Activated B cell treated with CpG ODN at 0.5 μM for 24 hours (primary cell): Measurements from ENCODE around the gene CTDP1. TPM values are rescaled to one million over a fixed set of nuclear protein-coding genes. Genes with fewer than 3 reads are reported as not detected.

Experiments used
- ATAC-seq: fragments of 200-7000 bp; cut with Tn5 transposase; one replicate; pipeline ENCODE4 v1.10.0; 2021; ENCODE audit warnings: low read depth, mild to moderate bottlenecking, moderate library complexity
- CTCF ChIA-PET: fragments of 350-600 bp; sonication (Branson Sonifier 250); formaldehyde crosslinking; loops from one replicate; lab custom pipeline; 2021; ENCODE audit warnings: antibody characterized with exemption; lab: Charles Lee
- POLR2A ChIA-PET: fragments of 350-600 bp; sonication (Branson Sonifier 250); formaldehyde crosslinking; loops from one replicate; lab custom pipeline; 2021; ENCODE audit warnings: antibody characterized with exemption; lab: Charles Lee
- DNase-seq: peaks from one replicate; pipeline ENCODE4 v3.0.0; 2022
- H3K27ac Mint-ChIP-seq: one replicate; pipeline ENCODE4 v1.8.0; 2020; ENCODE audit warnings: mixed read lengths
- H3K27me3 Mint-ChIP-seq: one replicate; pipeline ENCODE4 v1.8.0; 2021; ENCODE audit warnings: mixed read lengths
- H3K36me3 Mint-ChIP-seq: one replicate; pipeline ENCODE4 v1.8.0; 2021; ENCODE audit warnings: low read depth, mixed read lengths
- H3K4me1 Mint-ChIP-seq: one replicate; pipeline ENCODE4 v1.8.0; 2021; ENCODE audit warnings: mixed read lengths
- H3K4me3 Mint-ChIP-seq: one replicate; pipeline ENCODE4 v1.8.0; 2020; ENCODE audit warnings: mild to moderate bottlenecking, mixed read lengths
- H3K9me3 Mint-ChIP-seq: one replicate; pipeline ENCODE4 v1.8.0; 2020; ENCODE audit warnings: mixed read lengths
- CTCF ChIP-seq: fragments of 200-600 bp; IDR thresholded peaks from one replicate; pipeline ENCODE4 v1.8.0; 2022; ENCODE audit warnings: antibody characterized with exemption, mild to moderate bottlenecking
- intact Hi-C: fragments of 100-400 bp; cut with micrococcal nuclease; formaldehyde crosslinking; loops from one replicate; pipeline ENCODE4 v1.15.1; 2024
- total RNA-seq: library from RNA; stranded (reverse); gene quantifications from 2 replicates; pipeline ENCODE4 v1.2.3, GENCODE V29; 2022

Gene CTDP1
- total RNA-seq, 1 donor from 2014 or later = 33.8 TPM

GRCh38 chr18:79723628-79724027 is 44.0 kb downstream of the CTDP1 start:
- no peak for ATAC-seq
- POLR2A ChIA-PET = no interaction called here
- TF ChIP-seq CTCF = no peak
- H3K36me3 Mint-ChIP-seq = peaks cover 86% of the 10 kb centered on the region
- H3K4me1 Mint-ChIP-seq = no peaks in the 10 kb centered on the region
- intact Hi-C loops = no loop called here
- no peak overlapping the region for H3K4me3 Mint-ChIP-seq
- CTCF ChIA-PET = no interaction called here
- no peak overlapping the region for H3K27ac Mint-ChIP-seq
- no peaks in the 10 kb centered on the region for H3K27me3 Mint-ChIP-seq
- H3K9me3 Mint-ChIP-seq = no peaks in the 10 kb centered on the region
- DNase-seq = no peak

GRCh38 chr18:79724299-79725080 is 44.9 kb downstream of the CTDP1 start:
- ATAC-seq (no peak), DNase-seq (no peak)
- intact Hi-C loops = no loop called here
- Mint-ChIP-seq H3K27ac (no peak overlapping the region), H3K27me3 (no peaks in the 10 kb centered on the region), H3K4me1 (no peaks in the 10 kb centered on the region), H3K9me3 (no peaks in the 10 kb centered on the region), H3K4me3 (no peak overlapping the region), H3K36me3 (peaks cover 86% of the 10 kb centered on the region)
- POLR2A ChIA-PET = no interaction called here
- no peak for TF ChIP-seq CTCF
- CTCF ChIA-PET = no interaction called here

GRCh38 chr18:79725486-79725885 is 45.9 kb downstream of the CTDP1 start:
- no peaks in the 10 kb centered on the region for H3K27me3 Mint-ChIP-seq
- DNase-seq (no peak), ATAC-seq (no peak)
- no peak overlapping the region for H3K4me3 Mint-ChIP-seq
- ChIA-PET POLR2A (no interaction called here), CTCF (no interaction called here)
- no peak overlapping the region for H3K27ac Mint-ChIP-seq
- TF ChIP-seq CTCF = no peak
- intact Hi-C loops = no loop called here
- H3K9me3 Mint-ChIP-seq = no peaks in the 10 kb centered on the region
- no peaks in the 10 kb centered on the region for H3K4me1 Mint-ChIP-seq
- H3K36me3 Mint-ChIP-seq = peaks cover 86% of the 10 kb centered on the region

GRCh38 chr18:79726721-79727120 is 47.1 kb downstream of the CTDP1 start:
- Mint-ChIP-seq H3K27ac (no peak overlapping the region), H3K4me1 (no peaks in the 10 kb centered on the region), H3K9me3 (peaks cover under 1% of the 10 kb centered on the region), H3K36me3 (peaks cover 89% of the 10 kb centered on the region), H3K27me3 (no peaks in the 10 kb centered on the region), H3K4me3 (no peak overlapping the region)
- ChIA-PET POLR2A (no interaction called here), CTCF (no interaction called here)
- intact Hi-C loops = no loop called here
- ATAC-seq = no peak
- DNase-seq = no peak
- TF ChIP-seq CTCF = no peak

GRCh38 chr18:79727211-79727610 is 47.6 kb downstream of the CTDP1 start:
- CTCF ChIA-PET = no interaction called here
- H3K4me3 Mint-ChIP-seq = no peak overlapping the region
- no peak for TF ChIP-seq CTCF
- DNase-seq (no peak), ATAC-seq (no peak)
- peaks cover 94% of the 10 kb centered on the region for H3K36me3 Mint-ChIP-seq
- H3K9me3 Mint-ChIP-seq = peaks cover 4% of the 10 kb centered on the region
- intact Hi-C loops = no loop called here
- POLR2A ChIA-PET = no interaction called here
- no peaks in the 10 kb centered on the region for H3K4me1 Mint-ChIP-seq
- no peaks in the 10 kb centered on the region for H3K27me3 Mint-ChIP-seq
- no peak overlapping the region for H3K27ac Mint-ChIP-seq
